DMS 273 treated with DMSO at 0.1 percent for 48 hours (cell line): ENCODE results near the gene NIBAN1.

Experiments
- DNase-seq: peaks from one replicate; lab custom pipeline; 2025; lab: John Stamatoyannopoulos, UW

The NIBAN1 gene

DNA sequence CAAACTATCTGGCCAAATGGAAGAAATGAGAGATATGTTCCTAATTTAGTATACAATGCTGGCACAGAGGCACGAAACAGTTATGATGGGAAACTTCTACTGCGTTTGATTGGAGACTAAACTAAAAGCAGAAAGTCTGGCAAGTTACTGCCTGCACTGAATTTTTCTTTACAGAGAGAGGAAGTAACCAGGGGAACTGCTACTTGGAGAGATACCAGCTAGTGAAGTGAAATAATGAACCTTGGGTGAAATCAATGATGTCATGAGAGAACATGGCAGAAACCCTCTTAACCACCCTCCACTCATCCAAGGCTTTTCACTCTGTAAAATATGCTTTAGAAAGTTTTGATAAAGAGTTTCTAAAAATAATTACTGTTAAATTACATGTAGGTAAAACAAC is 29.3 kb downstream of the NIBAN1 start:
- no peak for DNase-seq

DNA sequence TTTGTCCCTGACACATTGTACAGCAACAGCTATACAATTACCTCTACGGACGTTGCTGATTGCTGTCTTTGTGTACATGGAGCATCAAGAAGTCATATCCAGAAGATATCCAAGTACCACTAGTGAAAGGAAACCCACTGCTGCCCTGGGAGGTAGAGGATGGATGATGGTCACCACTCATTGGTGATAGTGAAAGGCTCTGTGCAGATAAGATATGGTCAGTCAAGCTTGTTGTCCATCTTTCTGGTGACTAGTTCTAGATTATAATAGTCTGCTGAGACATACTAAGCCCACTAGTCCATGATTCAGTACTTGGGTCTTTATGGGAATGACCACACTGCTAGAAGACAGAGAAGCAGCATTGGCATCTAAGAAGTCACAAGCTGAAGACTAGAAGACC is 30.3 kb downstream of the NIBAN1 start:
- no peak for DNase-seq

DNA sequence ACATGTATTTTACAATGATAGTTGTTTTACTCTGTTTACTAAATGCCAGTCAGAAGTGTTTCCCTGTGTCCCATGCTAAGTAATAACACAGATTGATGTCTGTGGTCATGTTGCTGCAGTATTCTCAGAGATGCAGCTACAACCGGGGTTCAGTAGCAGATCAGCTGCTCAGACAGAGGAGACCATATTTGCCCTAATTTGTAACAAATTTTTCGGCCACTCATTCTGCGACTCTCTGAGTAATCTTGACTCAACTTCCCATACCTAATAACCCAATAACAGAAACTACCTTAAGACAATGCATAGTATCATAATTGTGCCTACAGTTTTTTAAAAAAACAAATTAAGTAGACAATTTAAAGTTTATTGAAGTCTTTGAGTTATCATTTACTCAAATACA is 32.6 kb downstream of the NIBAN1 start:
- DNase-seq = no peak

DNA sequence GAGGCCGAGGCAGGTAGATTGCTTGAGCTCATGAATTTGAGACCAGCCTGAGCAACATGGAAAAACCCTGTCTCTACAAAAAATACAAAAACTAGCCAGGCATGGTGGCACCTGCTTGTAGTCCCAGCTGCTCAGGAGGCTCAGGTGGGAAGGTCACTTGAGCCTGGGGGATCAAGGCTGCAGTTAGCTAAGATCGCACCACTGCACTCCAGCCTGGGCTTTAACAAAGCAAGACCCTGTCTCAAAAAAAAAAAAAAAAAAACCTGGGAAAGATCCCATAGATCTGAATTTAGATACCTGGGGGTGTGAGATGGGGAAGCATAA is 32.9 kb downstream of the NIBAN1 start:
- no peak for DNase-seq

DNA sequence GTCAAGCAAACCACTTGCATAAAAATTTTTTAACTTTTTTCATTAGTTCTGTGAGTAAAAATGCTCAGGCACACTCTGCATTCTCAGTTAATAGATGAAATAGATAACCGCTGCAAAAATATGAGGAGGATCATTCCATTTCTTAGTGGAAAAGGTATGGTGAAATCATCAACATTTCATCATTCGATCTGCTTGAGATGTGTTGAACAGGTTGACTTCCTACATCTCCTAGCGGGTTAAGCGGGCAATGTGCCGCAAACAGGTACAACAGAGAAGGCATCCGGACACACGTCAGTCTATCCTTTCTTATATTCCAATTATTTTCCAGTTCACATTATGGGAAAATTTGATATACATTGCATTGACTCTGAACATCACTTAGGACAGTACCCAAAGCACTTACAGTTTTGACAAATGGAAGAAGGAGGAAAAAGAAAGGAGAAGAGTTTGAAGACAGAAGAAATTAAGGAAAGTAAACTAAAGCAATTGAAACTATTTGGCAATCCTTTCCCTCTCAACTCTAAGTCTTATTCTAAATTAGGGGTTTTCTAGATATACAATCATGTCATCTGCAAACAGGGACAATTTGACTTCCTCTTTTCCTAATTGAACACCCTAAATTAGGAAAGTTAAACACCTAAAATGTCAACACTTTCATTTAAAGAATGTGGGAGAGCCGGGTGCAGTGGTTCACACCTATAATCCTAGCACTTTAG is 33.5 kb downstream of the NIBAN1 start:
- no peak for DNase-seq

DNA sequence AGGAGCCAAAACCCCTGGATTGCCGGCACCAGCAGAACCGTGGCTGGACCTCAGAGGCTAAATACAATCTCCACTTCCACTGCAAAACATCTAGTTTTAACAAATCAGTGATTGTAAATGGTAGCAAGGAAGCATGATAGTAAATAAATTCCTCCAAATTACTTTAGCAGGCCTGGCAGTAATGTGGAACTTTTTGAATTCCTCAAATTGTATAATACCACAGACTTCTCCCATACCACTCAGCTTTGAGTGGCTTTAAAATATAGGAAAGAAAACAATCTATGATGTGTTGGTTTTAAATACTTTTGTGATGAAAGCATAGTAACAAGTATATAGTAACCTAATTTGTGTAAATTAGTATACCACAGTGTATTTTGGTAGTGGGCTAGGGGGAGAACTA is 34.1 kb downstream of the NIBAN1 start:
- DNase-seq = no peak

DNA sequence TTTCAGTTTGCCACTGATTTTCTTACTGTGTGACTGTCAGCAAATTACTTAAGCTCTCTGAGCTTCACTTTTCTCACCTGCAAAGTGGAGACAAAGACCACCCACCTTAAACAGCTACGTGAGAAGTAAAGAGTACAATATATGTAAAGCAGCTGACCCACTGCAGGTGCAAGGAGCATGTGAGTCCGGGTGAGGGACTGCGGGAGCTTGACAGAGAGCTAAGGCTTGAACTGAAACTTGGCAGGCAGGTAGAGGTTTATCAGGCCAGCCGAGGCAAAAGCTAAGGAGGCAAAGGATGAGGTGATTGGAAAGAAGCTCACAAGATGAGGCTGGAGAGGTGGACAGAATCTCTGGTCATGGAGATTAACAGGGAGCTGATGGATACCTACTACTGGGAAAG is 36.6 kb downstream of the NIBAN1 start:
- DNase-seq = no peak

DNA sequence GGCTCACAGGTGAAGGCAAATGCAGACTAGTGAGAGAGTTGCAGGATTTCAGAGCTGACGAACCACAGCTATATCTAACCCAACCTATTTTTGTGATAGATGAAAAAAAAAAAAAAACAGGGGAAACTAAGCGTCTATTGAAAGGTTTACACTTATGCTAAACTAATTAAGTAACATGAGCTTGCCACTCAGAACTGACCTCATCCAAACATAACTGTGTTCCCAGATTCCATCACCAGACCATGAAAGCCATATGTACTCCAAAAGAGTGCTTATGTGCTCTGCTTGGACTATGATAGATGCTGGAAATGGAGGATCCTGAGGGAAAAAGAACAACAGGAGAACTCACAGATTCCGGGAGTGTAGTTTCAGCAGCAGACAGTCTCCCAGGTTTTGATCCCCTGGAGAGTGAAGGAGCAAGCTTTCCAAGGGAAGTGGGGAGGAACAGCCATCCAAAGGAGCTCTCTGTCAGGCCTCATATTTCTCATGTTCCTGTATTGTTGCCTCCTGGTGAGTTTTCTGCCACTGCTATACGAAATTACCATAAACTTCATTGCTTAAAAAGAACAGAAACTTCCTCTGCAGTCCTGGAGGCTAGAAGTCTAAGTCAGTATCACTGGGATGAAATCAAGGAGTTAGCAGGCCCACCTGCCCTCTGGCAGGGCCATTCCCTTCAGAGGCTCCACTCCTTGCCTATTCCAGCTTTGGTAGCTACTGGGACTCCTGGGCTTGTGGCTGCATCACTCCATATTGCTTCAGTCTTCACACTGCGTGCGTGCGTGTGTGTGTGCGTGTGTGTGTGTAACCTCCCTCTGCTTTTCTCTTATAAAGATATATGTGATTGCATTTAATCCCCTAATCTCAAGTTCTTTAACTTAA is 38.1 kb downstream of the NIBAN1 start:
- DNase-seq = no peak

DNA sequence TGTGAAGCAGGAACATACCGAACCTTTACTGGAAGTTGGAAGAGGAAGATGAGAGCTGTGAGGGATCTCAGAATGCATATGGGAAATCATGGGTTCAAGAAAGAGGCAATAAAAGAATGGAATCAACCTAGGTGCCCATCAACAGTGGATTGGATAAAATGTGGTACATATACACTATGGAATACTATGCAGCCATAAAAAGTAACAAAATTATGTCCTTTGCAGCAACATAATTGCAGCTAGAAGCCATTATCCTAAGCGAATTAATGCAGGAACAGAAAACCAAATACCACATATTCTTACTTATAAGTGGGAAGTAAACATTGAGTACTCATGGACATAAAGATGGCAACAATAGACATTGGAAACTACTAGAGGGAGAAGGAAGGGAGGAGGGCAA is 40.4 kb downstream of the NIBAN1 start:
- no peak for DNase-seq

DNA sequence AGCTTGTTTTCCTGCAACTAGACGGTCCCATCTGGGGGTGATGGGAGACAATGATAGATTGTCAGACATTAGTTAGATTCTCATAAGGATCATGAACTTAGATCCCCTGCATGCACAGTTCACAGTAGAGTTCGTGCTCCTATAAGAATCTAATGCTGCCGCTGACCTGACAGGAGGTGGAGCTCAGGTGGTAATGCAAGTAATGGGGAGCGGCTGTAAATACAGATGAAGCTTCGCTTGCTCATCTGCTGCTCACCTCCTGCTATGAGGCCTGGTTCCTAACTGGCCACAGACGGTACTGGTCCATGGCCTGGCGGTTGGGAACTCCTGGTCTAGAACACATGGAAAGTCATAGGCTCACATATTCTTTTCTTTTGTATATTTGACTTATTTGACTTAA is 42.0 kb downstream of the NIBAN1 start:
- no peak for DNase-seq

DNA sequence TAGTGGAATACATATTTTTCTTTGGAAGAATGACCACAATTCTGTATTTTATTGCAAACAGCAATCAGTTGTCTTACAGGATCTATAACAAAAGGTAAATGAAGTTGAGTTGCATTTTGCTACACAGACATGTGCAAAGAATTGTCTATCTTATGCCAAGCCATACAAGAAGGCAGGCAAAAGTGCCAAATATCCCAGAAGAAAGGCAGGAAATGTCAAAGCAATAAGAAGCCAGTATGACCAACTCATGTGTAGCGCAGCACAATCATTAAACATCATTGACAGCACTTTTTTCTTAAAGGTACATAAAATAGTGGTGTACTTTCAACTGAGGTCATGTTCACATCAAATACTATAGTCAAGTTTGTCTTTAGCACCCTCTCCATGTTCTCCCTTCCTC is 42.7 kb downstream of the NIBAN1 start:
- DNase-seq = no peak

DNA sequence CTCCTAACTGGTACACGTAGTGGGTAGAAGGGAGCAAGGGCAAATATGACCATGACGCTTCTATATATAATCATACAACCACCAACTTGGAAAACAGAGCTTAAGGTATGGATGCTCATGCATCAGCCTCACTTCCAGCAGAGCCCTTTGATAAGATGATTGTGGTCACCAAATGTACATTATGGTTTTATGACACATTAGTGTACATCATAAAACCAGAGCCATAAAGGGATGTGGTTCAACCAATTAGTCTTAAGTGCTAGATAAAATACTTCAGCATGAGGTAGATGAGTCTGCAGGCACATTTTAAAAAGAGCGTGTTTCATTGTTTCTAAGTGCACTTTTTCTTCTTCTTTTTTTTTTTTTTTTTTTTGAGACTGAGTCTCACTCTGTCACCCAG is 43.7 kb downstream of the NIBAN1 start:
- no peak for DNase-seq

DNA sequence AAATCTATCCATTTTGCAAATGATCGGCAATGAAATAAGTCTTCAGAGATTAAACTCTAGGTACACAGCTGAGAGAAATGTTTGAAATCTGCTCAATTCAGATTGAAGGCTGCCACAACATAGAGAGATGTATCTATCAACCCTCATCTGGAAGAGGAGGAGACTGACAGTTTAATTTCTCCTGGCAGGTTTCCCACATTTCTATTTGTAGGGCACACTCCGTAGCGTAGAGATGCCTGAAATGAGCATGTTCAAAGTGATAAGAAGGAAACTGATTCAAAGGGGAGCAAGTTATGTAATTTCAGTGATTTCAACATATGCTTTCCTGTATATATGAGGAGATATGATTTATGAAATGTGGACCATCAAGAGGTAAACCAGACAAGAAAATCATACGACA is 44.1 kb downstream of the NIBAN1 start:
- DNase-seq = no peak

DNA sequence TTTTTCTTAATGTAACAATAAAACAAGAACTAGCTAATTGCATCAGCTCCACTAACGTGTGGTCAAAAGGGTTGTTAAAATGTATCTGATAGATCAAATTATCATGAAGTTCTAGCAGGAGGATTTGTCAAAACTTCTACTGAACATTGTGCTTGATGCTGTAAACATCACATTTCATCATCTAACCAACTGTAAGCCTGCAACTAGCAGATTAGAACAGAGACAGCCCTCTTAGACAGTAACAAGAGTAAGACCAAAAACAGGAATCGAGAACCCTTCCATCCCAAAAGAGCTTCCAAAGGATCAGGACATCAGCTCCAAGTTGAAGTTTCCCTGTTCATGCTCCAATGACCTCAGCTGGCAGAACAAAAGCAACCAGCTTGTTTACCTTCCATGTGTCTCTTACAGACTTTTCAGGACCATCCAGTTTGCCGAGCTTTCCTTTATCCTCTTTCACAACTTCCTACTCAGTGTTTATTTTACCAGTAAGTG is 44.6 kb downstream of the NIBAN1 start:
- DNase-seq = no peak

DNA sequence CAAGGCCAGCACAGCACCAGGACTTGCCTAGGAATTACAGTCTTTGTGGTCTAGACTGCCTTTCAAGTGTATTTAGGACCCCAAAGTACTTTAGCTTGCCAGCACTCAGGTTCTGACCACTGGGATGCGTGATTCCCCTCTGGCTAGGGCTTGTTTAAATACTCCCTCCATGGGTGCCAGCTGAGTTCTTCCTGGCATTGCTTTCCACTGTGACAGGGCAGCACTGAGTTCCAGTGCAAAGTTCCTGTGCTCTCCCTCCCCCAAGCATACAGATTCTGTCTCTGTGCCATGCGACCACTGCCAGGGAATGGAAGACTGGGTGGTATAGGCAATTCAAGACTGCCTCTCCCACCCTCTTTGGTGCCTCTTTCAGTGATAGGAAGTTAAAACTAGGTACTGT is 45.9 kb downstream of the NIBAN1 start:
- no peak for DNase-seq
